HG03095 (cell line): ENCODE results near the gene DGKD.

ENCODE experiments used
- ATAC-seq: cut with Tn5 transposase; IDR thresholded peaks from one replicate; pipeline ENCODE4 v1.9.1; 2021; ENCODE audit warnings: moderate library complexity; ENCODE audit not compliant: unreplicated experiment

Gene DGKD, protein sequence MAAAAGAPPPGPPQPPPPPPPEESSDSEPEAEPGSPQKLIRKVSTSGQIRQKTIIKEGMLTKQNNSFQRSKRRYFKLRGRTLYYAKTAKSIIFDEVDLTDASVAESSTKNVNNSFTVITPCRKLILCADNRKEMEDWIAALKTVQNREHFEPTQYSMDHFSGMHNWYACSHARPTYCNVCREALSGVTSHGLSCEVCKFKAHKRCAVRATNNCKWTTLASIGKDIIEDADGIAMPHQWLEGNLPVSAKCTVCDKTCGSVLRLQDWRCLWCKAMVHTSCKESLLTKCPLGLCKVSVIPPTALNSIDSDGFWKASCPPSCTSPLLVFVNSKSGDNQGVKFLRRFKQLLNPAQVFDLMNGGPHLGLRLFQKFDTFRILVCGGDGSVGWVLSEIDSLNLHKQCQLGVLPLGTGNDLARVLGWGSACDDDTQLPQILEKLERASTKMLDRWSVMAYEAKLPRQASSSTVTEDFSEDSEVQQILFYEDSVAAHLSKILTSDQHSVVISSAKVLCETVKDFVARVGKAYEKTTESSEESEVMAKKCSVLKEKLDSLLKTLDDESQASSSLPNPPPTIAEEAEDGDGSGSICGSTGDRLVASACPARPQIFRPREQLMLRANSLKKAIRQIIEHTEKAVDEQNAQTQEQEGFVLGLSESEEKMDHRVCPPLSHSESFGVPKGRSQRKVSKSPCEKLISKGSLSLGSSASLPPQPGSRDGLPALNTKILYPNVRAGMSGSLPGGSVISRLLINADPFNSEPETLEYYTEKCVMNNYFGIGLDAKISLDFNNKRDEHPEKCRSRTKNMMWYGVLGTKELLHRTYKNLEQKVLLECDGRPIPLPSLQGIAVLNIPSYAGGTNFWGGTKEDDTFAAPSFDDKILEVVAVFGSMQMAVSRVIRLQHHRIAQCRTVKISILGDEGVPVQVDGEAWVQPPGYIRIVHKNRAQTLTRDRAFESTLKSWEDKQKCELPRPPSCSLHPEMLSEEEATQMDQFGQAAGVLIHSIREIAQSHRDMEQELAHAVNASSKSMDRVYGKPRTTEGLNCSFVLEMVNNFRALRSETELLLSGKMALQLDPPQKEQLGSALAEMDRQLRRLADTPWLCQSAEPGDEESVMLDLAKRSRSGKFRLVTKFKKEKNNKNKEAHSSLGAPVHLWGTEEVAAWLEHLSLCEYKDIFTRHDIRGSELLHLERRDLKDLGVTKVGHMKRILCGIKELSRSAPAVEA

GRCh38 chr2:233353769-233354499 is at the start of gene DGKD:
Gene DGKD (plus strand): TSS chr2:233354494. CDS start chr2:233354519, 25 bp downstream.
- ATAC-seq = peak; percentile 42

- no peak for ATAC-seq
Measured at GRCh38 chr2:233307565-233307964, 46.7 kb upstream of the DGKD start, which contains the start of gene SAG. Gene SAG (plus strand): TSS chr2:233307816. CDS start chr2:233309190, 1,374 bp downstream.

- no peak for ATAC-seq
Measured at GRCh38 chr2:233311241-233311926, 42.9 kb upstream of the DGKD start.

GRCh38 chr2:233312874-233313273 is 41.4 kb upstream of the DGKD start:
- no peak for ATAC-seq

DNA sequence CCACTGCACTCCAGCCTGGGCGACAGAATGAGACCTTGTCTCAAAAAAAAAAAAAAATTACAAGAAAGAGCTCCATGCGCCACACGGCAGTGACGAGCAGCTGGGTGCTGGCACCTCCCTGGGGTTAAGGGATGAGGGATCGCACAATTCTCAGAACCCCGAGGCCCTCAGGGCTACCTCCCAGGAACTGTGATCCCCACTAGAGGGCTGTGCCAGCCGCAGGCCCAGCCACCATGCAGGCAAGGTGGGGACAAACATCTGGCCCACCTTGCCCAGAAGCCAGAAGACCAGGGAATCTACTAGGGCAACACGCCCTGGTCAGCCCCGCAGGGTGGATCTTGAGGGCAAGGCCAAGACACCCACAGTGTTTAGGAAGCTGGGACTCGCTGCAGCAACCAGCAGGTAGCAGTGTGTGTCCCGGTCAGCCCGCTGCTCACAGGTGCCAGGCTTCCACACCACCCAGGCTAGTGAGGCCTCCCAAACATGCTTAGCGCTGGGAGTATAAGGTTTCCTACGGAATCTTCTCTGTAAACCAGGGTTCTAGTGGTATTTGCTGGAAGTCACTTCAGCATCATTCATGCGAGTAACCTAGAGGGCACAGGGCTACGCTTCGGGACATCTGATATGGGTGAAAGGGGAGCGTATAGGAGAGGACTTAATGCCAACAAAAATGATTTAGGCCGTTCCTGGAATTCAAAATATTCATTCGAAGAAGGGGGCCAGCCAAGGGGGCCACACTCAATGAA is 39.9 kb upstream of the DGKD start:
- ATAC-seq = no peak

- no peak for ATAC-seq
Measured at GRCh38 chr2:233317196-233317943, 36.9 kb upstream of the DGKD start.

GRCh38 chr2:233319256-233319655 is 35.0 kb upstream of the DGKD start:
- ATAC-seq = no peak

- no peak for ATAC-seq
Measured at GRCh38 chr2:233320470-233320869, 33.8 kb upstream of the DGKD start.

DNA sequence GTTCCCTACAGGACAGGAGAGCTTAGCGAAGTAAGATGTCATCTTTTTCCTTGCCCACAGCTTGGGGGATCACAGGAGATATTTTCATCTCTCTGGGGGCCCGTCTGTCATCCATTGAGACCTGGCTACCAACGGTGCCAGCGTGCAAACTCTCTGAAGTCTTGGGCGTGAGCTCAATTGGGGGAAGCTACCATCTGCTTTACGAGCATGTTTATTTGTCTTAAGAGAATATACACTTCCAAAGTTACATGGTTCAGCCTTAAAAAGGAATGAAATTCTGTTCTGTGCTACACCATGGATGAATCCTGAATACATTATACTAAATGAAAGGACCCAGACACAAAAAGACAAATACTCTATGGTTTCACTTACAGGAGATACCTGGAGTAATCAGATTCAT is 33.1 kb upstream of the DGKD start:
- no peak for ATAC-seq

DNA sequence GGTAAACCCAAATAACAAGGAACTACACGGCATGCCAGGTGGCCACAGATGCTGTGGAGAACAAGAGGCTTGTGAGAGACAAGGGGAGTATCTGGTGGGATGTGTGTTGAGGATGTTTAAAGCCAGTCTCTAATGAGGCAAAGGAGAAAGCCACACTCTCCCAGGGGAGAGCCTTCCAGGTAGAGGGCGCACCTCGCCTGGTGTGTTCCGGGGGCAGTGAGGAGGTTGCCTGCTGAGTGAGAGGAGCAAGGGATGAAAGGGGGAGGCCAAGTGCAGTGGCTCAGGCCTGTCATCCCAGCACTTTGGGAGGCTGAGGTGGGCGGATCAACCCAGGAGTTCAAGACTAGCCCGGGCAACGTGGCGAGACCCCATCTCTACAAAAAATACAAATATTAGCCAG is 30.4 kb upstream of the DGKD start:
- no peak for ATAC-seq

GRCh38 chr2:233325256-233325655 is 29.0 kb upstream of the DGKD start:
- no peak for ATAC-seq

DNA sequence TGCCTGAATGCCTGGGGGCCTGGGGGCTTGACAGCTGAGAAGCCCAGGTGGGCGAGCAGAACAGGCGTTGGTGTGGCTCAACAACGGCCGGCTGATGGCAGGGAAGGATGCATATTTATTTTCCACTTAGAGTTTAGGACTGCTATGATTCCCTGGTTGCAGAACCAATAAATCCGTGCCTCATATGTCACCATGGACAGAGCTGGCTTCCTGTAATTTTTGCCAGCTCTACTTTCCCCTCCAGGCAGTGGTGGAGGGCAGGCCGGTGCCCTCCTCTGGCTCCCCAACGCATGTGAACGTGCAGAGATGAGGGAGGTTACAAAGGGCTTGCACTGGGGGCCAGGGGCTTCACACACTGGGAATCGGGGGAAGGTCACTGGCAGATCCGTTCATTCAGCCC is 28.5 kb upstream of the DGKD start:
- ATAC-seq = no peak

DNA sequence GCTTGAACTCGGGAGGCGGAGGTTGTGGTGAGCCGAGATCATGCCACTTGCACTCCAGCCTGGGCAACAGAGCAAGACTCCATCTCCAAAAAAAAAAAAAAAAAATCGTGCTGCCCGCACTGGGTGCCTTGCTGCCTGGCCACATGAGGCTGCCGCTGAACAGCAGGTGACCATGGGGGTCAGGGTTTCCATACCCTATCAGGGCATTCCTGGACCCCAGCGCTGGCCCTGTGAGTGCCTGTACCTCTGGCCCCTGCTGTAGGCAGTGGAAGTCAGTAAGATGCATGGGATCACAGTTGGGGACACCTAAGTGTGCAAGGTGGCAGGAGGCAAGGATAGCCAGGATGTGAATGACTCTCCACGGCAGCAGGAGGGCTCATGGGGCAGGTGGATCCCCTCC is 27.8 kb upstream of the DGKD start:
- no peak for ATAC-seq

DNA sequence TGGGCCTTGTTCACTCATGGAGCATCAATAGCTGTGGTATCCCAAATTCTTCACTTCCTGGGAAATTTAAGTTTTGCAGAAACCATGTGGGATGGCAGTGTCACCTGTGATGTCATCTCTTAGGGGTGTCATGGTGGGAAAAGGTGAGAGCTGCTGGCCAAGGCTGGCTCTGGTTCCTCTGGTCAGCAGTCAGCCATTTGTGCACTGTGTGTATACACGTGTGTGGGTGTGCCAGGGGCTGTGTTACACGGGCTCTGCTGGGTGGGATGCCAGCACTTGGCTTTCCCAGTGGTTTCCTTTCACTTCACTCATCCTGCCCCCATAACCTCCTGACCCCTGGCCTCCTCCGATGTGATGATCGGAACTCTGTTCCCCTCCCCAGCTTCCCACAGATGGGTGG is 25.4 kb upstream of the DGKD start:
- no peak for ATAC-seq

DNA sequence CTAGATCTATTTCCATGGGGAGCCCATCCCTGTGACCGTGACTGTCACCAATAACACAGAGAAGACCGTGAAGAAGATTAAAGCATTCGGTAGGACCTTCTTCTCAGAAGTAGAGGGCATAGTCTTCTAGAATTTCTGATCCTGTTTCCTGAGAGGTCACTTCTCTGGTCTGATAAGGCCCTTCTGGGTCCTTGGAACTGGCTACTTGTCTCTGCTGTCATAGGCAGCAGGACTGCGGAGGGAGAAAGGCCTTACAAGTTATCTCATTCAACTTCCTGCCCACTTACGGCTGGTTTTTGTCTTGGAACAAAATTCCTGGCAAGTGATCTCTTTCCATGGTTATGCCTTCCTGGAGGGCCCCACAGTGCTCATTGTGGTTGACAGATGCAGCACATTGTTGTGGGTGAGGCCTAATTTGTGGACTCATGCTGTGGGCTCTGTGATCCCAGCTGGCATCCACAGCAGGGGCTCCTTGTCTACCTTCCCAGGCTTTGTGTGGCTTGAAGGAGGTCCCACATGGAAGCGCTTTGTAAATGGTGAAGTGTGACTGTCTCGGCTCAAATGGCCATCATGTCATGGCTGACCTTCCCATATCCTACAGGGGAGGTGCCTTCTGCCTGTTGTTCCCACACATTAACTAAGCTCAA is 24.7 kb upstream of the DGKD start:
- ATAC-seq = no peak

DNA sequence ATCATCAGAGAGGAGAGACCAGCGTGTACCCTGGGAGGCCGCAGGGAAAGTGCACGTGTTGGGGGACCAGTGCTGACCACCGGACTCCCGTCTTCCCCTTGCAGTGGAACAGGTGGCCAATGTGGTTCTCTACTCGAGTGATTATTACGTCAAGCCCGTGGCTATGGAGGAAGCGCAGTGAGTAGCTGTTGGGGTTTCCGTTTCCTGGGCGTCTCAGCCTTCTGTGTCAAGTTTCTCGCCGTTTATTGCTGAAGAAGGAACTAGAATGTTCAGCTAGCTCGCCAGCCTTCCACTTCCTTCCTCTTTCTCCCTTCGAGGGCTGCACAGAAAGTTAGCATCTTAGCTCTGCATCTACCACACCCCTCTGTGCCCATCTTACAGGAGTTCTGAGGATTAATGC is 22.8 kb upstream of the DGKD start:
- ATAC-seq = peak; percentile 89

- ATAC-seq = no peak
Measured at GRCh38 chr2:233332125-233332524, 22.2 kb upstream of the DGKD start.

GRCh38 chr2:233334915-233335314 is 19.4 kb upstream of the DGKD start:
- ATAC-seq = no peak
